GM12878 (cell line): ENCODE results near the gene SMPD3. TPM values are rescaled to one million over a fixed set of nuclear protein-coding genes. Genes with fewer than 3 reads are reported as not detected.

Source experiments
- FOS ChIP-seq: IDR thresholded peaks from 3 replicates; pipeline ENCODE4 v1.6.1; 2011; ENCODE audit warnings: borderline replicate concordance; ENCODE audit not compliant: insufficient read length; ENCODE audit errors: extremely low read depth
- FOXK2 ChIP-seq: fragments of 450-650 bp; IDR thresholded peaks from 2 replicates; pipeline ENCODE4 v1.6.1; 2017; ENCODE audit warnings: mild to moderate bottlenecking, moderate library complexity
- SUZ12 ChIP-seq: fragments of 200-600 bp; sonication (generic); IDR thresholded peaks from one replicate; pipeline ENCODE4 v1.6.1; 2018; ENCODE audit warnings: antibody characterized with exemption, mild to moderate bottlenecking; ENCODE audit not compliant: unreplicated experiment
- ZZZ3 ChIP-seq: IDR thresholded peaks from 2 replicates; pipeline ENCODE4 v1.6.1; 2011; ENCODE audit warnings: low read depth; ENCODE audit not compliant: control insufficient read depth, insufficient read length
- polyA plus RNA-seq, 11 experiments: library from polyadenylated mRNA; depleted of rRNA in 4 of 11; unstranded in 6 of 11; stranded (reverse) in 5 of 11; fragments of >200 nt; fragmentation: Nextera tagmentation in 4 of 11; fragmentation: Illumina TruSeq in 1 of 11; extraction: Ambion mirVana in 4 of 11; extraction: Trizol in 1 of 11; gene quantifications; 1 replicate in 1 of 11; 2 replicates in 10 of 11; pipeline versions ENCODE4 v1.2.1 to v1.2.3, GENCODE V29; 2011 to 2016; ENCODE audit warnings: inconsistent platforms in 2 of 11, missing spikeins in 2 of 11, low read depth in 1 of 11
- total RNA-seq, 4 experiments: library from RNA; depleted of rRNA in 3 of 4; stranded (reverse); fragments of >200 nt in 3 of 4; fragmentation: Illumina TruSeq in 1 of 4; extraction: Trizol in 1 of 4; gene quantifications; 2 replicates each; pipeline versions ENCODE4 v1.2.1 to v1.2.3, GENCODE V29; 2013 to 2021
- TF ChIP-seq, protein P1 (sequence below): fragments of 450-650 bp; IDR thresholded peaks from 2 replicates; pipeline ENCODE4 v1.6.1; 2016; ENCODE audit warnings: mild to moderate bottlenecking
- TF ChIP-seq, protein P2 (sequence below): fragments of 150-350 bp; IDR thresholded peaks from 2 replicates; pipeline ENCODE4 v1.6.1; 2014; ENCODE audit warnings: mild to moderate bottlenecking, low read depth, low read length

The SMPD3 gene
- total and polyA plus RNA-seq, 10 of the 15 experiments (the other 5 are each of a cell fraction or from before 2014, with no cell fraction given): 0.04 to 2.0 (median 1.2) TPM

DNA sequence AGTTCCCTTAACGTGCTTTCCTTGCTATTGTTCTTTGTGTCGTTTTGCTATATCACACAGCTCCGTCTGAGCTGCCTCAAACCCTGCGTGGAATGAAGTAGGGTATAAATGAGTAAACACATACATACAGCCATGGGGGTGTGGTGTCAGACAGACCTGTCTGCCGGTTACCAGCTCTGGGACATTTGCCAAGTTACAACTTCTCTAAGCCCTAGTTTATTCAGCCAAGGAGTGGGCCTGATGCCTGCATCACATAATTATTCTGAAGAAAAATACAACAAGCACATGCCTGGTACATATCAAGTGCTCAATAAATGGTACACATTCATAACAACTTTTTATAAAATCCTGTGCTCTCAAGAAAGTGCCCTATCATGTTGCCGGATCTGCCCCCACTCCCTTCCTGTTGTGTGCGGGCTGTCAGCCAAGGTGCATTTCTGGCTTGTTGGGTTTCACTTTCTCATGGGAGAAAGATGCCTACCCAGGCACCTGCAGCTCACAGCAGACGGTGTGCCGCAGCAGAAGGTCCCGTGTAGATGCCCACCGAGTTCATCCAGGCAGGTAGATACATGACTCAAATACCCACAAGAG is 30.5 kb downstream of the SMPD3 start (continued):
- TF ChIP-seq ZZZ3 (no peak), FOS (no peak), SUZ12 (no peak), FOXK2 (no peak)
- TF ChIP-seq, protein P1, sequence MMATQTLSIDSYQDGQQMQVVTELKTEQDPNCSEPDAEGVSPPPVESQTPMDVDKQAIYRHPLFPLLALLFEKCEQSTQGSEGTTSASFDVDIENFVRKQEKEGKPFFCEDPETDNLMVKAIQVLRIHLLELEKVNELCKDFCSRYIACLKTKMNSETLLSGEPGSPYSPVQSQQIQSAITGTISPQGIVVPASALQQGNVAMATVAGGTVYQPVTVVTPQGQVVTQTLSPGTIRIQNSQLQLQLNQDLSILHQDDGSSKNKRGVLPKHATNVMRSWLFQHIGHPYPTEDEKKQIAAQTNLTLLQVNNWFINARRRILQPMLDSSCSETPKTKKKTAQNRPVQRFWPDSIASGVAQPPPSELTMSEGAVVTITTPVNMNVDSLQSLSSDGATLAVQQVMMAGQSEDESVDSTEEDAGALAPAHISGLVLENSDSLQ: peak; percentile 46
- TF ChIP-seq, protein P2, sequence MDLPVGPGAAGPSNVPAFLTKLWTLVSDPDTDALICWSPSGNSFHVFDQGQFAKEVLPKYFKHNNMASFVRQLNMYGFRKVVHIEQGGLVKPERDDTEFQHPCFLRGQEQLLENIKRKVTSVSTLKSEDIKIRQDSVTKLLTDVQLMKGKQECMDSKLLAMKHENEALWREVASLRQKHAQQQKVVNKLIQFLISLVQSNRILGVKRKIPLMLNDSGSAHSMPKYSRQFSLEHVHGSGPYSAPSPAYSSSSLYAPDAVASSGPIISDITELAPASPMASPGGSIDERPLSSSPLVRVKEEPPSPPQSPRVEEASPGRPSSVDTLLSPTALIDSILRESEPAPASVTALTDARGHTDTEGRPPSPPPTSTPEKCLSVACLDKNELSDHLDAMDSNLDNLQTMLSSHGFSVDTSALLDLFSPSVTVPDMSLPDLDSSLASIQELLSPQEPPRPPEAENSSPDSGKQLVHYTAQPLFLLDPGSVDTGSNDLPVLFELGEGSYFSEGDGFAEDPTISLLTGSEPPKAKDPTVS: no peak
